Neural cell (in vitro differentiated cells): ENCODE measurements around the gene APP. TPM values are rescaled to one million over a fixed set of nuclear protein-coding genes. Genes with fewer than 3 reads are reported as not detected.

ENCODE experiments used
- H2AFZ ChIP-seq: fragments of 200-600, 300-800 bp; sonication (generic), shearing (Covaris generic); 2 replicates; pipeline ENCODE4 v1.6.0; 2014; ENCODE audit warnings: low read depth, mild to moderate bottlenecking, antibody characterized with exemption, low read length, moderate library complexity
- H3F3A ChIP-seq: fragments of 200-600 bp; shearing (Covaris generic); 2 replicates; pipeline ENCODE4 v1.6.1; 2016; ENCODE audit warnings: mild to moderate bottlenecking, moderate library complexity, mixed read lengths, antibody characterized with exemption, low read length; ENCODE audit not compliant: insufficient read depth, poor library complexity, severe bottlenecking
- H3K27ac ChIP-seq: fragments of 200-600, 300-800 bp; sonication (generic), shearing (Covaris generic); 2 replicates; pipeline ENCODE4 v1.5.1; 2014; ENCODE audit warnings: mild to moderate bottlenecking, low read length, moderate library complexity
- H3K27me3 ChIP-seq: fragments of 300-800, 200-600 bp; sonication (generic), shearing (Covaris generic); 2 replicates; pipeline ENCODE4 v1.6.0; 2014; ENCODE audit warnings: mild to moderate bottlenecking, low read depth, low read length, moderate library complexity; ENCODE audit not compliant: insufficient read depth
- H3K36me3 ChIP-seq: fragments of 300-800, 200-600 bp; sonication (generic), shearing (Covaris generic); 2 replicates; pipeline ENCODE4 v1.5.1; 2014; ENCODE audit warnings: mild to moderate bottlenecking, antibody characterized with exemption, low read length, moderate library complexity; ENCODE audit not compliant: insufficient read depth
- H3K4me2 ChIP-seq: fragments of 300-800, 200-600 bp; sonication (generic), shearing (Covaris generic); 2 replicates; pipeline ENCODE4 v1.6.0; 2014; ENCODE audit warnings: mild to moderate bottlenecking, low read length
- H3K4me3 ChIP-seq: fragments of 300-800, 200-600 bp; sonication (generic), shearing (Covaris generic); 2 replicates; pipeline ENCODE4 v1.5.1; 2014; ENCODE audit warnings: mild to moderate bottlenecking, low read length, moderate library complexity
- H3K79me2 ChIP-seq: fragments of 200-600 bp; shearing (Covaris generic); replicated peaks from 2 replicates; pipeline ENCODE4 v1.6.0; 2014; ENCODE audit warnings: mild to moderate bottlenecking, low read length, moderate library complexity; ENCODE audit not compliant: insufficient read depth
- H3K9ac ChIP-seq: fragments of 300-800, 200-600 bp; sonication (generic), shearing (Covaris generic); 2 replicates; pipeline ENCODE4 v1.6.1; 2016; ENCODE audit warnings: mild to moderate bottlenecking, low read length, mixed read lengths
- H3K9me2 ChIP-seq: fragments of 200-600 bp; shearing (Covaris generic); 2 replicates; pipeline ENCODE4 v1.6.1; 2016; ENCODE audit warnings: mild to moderate bottlenecking, low read length, mixed read lengths; ENCODE audit not compliant: insufficient read depth
- H3K9me3 ChIP-seq: fragments of 200-600, 300-800 bp; sonication (generic), shearing (Covaris generic); 2 replicates; pipeline ENCODE4 v1.6.1; 2016; ENCODE audit warnings: mild to moderate bottlenecking, mixed run types, low read length, moderate library complexity, mixed read lengths
- H4K20me1 ChIP-seq: fragments of 200-600 bp; shearing (Covaris generic); 2 replicates; pipeline ENCODE4 v1.6.1; 2016; ENCODE audit warnings: mild to moderate bottlenecking, mixed run types; ENCODE audit not compliant: insufficient read depth
- EP300 ChIP-seq: fragments of 450-650 bp; conservative IDR thresholded peaks from 2 replicates; pipeline ENCODE4 v1.6.1; 2014; ENCODE audit warnings: antibody characterized with exemption, mild to moderate bottlenecking, moderate library complexity; ENCODE audit not compliant: poor library complexity, severe bottlenecking
- EZH2 ChIP-seq: fragments of 200-600, 300-800 bp; shearing (Covaris generic), sonication (generic); IDR thresholded peaks from 2 replicates; pipeline ENCODE4 v1.6.1; 2014; ENCODE audit warnings: antibody characterized with exemption, low read length, borderline replicate concordance, mild to moderate bottlenecking; ENCODE audit not compliant: insufficient read depth, poor library complexity, severe bottlenecking
- MXI1 ChIP-seq: fragments of 450-650 bp; conservative IDR thresholded peaks from 2 replicates; pipeline ENCODE4 v1.6.1; 2014; ENCODE audit warnings: antibody characterized with exemption, mild to moderate bottlenecking; ENCODE audit not compliant: poor library complexity, severe bottlenecking
- POLR2AphosphoS5 ChIP-seq: IDR thresholded peaks from 2 replicates; pipeline ENCODE4 v1.6.1; 2012
- RAD21 ChIP-seq: fragments of 450-650 bp; conservative IDR thresholded peaks from 2 replicates; pipeline ENCODE4 v1.6.1; 2014; ENCODE audit warnings: antibody characterized with exemption, mild to moderate bottlenecking, moderate library complexity
- SMC3 ChIP-seq: fragments of 450-650 bp; conservative IDR thresholded peaks from 2 replicates; pipeline ENCODE4 v1.6.1; 2014; ENCODE audit warnings: antibody characterized with exemption, mild to moderate bottlenecking, moderate library complexity; ENCODE audit not compliant: poor library complexity
- TAF1 ChIP-seq: IDR thresholded peaks from 2 replicates; pipeline ENCODE4 v1.6.1; 2012; ENCODE audit warnings: low read depth
- polyA plus RNA-seq: library from polyadenylated mRNA; depleted of rRNA; stranded (reverse); fragments of >200 nt; gene quantifications from 2 replicates; pipeline ENCODE4 v1.2.3, GENCODE V29; 2014
- TF ChIP-seq, protein P1 (sequence below): fragments of 450-650 bp; IDR thresholded peaks from 2 replicates; pipeline ENCODE4 v1.5.1; 2014; ENCODE audit warnings: antibody characterized with exemption, mild to moderate bottlenecking, moderate library complexity; ENCODE audit not compliant: poor library complexity, severe bottlenecking
- TF ChIP-seq, protein P2 (sequence below): IDR thresholded peaks from 2 replicates; pipeline ENCODE4 v1.6.1; 2012; ENCODE audit warnings: borderline replicate concordance

The APP gene
- polyA plus RNA-seq, 1 donor from 2014 or later: 470 TPM

DNA sequence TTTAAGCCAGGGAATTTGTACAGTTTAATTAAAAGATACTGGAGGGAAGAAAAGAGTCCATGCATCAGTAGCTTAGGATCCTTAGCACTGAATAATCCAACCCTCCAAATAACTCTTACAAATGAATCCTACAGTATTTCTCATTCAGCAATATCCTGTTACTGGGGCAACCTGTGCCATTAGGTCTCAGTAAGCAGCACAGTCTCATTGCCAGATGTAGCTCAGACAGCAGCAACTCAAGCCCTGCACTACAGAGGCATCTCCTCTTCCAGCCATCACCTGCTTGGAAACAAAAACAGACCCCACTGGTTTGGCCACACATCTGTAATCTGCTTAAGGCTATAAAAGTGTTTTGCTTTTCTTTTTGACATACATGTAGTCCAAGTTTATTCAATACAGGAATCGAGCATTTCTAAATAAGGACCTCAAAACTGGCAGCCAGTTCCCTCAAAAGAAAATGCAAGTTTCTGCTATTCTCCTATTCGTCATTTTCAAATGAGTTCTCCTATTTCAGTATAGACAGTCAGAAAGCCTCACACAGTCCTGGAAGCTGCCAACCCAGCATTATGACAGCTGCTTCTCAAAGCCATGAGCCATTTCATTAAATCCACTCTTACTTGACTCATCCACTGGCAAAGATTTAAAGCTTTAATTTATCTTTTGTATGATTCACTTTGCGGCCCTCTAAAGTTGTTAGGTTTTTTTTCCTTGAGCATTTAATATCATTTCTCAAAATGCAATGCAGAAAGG lies 129.0 kb downstream of the APP start:
- H2AFZ ChIP-seq: no peak overlapping the region
- H3K27me3 ChIP-seq: no peaks in the 10 kb centered on the region
- H4K20me1 ChIP-seq: no peaks in the 10 kb centered on the region
- no peak overlapping the region for H3K9ac ChIP-seq
- peaks cover 21% of the 10 kb centered on the region for H3K79me2 ChIP-seq
- TF ChIP-seq TAF1: no peak
- peak; percentile 12 for TF ChIP-seq POLR2AphosphoS5
- TF ChIP-seq, protein P1, sequence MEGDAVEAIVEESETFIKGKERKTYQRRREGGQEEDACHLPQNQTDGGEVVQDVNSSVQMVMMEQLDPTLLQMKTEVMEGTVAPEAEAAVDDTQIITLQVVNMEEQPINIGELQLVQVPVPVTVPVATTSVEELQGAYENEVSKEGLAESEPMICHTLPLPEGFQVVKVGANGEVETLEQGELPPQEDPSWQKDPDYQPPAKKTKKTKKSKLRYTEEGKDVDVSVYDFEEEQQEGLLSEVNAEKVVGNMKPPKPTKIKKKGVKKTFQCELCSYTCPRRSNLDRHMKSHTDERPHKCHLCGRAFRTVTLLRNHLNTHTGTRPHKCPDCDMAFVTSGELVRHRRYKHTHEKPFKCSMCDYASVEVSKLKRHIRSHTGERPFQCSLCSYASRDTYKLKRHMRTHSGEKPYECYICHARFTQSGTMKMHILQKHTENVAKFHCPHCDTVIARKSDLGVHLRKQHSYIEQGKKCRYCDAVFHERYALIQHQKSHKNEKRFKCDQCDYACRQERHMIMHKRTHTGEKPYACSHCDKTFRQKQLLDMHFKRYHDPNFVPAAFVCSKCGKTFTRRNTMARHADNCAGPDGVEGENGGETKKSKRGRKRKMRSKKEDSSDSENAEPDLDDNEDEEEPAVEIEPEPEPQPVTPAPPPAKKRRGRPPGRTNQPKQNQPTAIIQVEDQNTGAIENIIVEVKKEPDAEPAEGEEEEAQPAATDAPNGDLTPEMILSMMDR: no peak
- no peak for TF ChIP-seq RAD21
- TF ChIP-seq, protein P2, sequence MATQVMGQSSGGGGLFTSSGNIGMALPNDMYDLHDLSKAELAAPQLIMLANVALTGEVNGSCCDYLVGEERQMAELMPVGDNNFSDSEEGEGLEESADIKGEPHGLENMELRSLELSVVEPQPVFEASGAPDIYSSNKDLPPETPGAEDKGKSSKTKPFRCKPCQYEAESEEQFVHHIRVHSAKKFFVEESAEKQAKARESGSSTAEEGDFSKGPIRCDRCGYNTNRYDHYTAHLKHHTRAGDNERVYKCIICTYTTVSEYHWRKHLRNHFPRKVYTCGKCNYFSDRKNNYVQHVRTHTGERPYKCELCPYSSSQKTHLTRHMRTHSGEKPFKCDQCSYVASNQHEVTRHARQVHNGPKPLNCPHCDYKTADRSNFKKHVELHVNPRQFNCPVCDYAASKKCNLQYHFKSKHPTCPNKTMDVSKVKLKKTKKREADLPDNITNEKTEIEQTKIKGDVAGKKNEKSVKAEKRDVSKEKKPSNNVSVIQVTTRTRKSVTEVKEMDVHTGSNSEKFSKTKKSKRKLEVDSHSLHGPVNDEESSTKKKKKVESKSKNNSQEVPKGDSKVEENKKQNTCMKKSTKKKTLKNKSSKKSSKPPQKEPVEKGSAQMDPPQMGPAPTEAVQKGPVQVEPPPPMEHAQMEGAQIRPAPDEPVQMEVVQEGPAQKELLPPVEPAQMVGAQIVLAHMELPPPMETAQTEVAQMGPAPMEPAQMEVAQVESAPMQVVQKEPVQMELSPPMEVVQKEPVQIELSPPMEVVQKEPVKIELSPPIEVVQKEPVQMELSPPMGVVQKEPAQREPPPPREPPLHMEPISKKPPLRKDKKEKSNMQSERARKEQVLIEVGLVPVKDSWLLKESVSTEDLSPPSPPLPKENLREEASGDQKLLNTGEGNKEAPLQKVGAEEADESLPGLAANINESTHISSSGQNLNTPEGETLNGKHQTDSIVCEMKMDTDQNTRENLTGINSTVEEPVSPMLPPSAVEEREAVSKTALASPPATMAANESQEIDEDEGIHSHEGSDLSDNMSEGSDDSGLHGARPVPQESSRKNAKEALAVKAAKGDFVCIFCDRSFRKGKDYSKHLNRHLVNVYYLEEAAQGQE: no peak
- TF ChIP-seq EP300: peak; percentile 4
- no peak for TF ChIP-seq MXI1
- TF ChIP-seq EZH2: no peak
- TF ChIP-seq SMC3: peak; percentile 18
- H3K9me3 ChIP-seq: no peaks in the 10 kb centered on the region
- no peaks in the 10 kb centered on the region for H3F3A ChIP-seq
- H3K4me3 ChIP-seq: peak overlapping the region; percentile 9
- peak overlapping the region; percentile 43 for H3K4me2 ChIP-seq
- H3K36me3 ChIP-seq: peaks cover 5% of the 10 kb centered on the region
- H3K9me2 ChIP-seq: no peaks in the 10 kb centered on the region
- H3K27ac ChIP-seq: peak overlapping the region; percentile 2

- H3K27me3 ChIP-seq: no peaks in the 10 kb centered on the region
- H3K4me3 ChIP-seq: no peak overlapping the region
- no peaks in the 10 kb centered on the region for H3F3A ChIP-seq
- no peak overlapping the region for H3K4me2 ChIP-seq
- H3K36me3 ChIP-seq: no peaks in the 10 kb centered on the region
- H3K9me3 ChIP-seq: no peaks in the 10 kb centered on the region
- TF ChIP-seq, protein P1: no peak
- no peak for TF ChIP-seq MXI1
- H3K9ac ChIP-seq: no peak overlapping the region
- no peak overlapping the region for H3K27ac ChIP-seq
- H3K9me2 ChIP-seq: no peaks in the 10 kb centered on the region
- H4K20me1 ChIP-seq: no peaks in the 10 kb centered on the region
- H3K79me2 ChIP-seq: peaks cover 25% of the 10 kb centered on the region
- no peak overlapping the region for H2AFZ ChIP-seq
These were observed 133.7 kb downstream of the APP start for GRCh38 chr21:26036916-26037315.
